Trophoblast cell (in vitro differentiated cells and primary cell): ENCODE data around the gene DENND1A.

ENCODE experiments used
- DNase-seq, 2 donors: peaks; one replicate each; pipeline ENCODE4 v3.0.0-alpha.2; 2016
- H2AFZ ChIP-seq: 2 replicates; pipeline ENCODE4 v1.6.1; 2013; ENCODE audit warnings: low read length, moderate library complexity, mild to moderate bottlenecking; ENCODE audit not compliant: insufficient read depth, poor library complexity
- H2AK5ac ChIP-seq: 2 replicates; pipeline ENCODE4 v1.6.1; 2013; ENCODE audit warnings: mild to moderate bottlenecking, low read length
- H2BK120ac ChIP-seq: 2 replicates; pipeline ENCODE4 v1.6.1; 2013; ENCODE audit warnings: low read length, mild to moderate bottlenecking, moderate library complexity; ENCODE audit not compliant: insufficient read depth, poor library complexity
- H2BK12ac ChIP-seq: 2 replicates; pipeline ENCODE4 v1.6.1; 2013; ENCODE audit warnings: mild to moderate bottlenecking, low read length, moderate library complexity
- H2BK5ac ChIP-seq: 2 replicates; pipeline ENCODE4 v1.6.1; 2013; ENCODE audit warnings: low read length, low read depth, moderate library complexity, mild to moderate bottlenecking; ENCODE audit not compliant: poor library complexity
- H3K14ac ChIP-seq: 2 replicates; pipeline ENCODE4 v1.6.1; 2013; ENCODE audit warnings: mild to moderate bottlenecking, low read length
- H3K18ac ChIP-seq: 2 replicates; pipeline ENCODE4 v1.6.1; 2013; ENCODE audit warnings: mild to moderate bottlenecking, low read length
- H3K23ac ChIP-seq: 2 replicates; pipeline ENCODE4 v1.6.1; 2013; ENCODE audit warnings: low read length
- H3K27ac ChIP-seq: 2 replicates; pipeline ENCODE4 v1.5.1; 2013; ENCODE audit warnings: low read depth, mild to moderate bottlenecking, inconsistent platforms, low read length, moderate library complexity
- H3K27me3 ChIP-seq: 2 replicates; pipeline ENCODE4 v1.6.1; 2013; ENCODE audit warnings: inconsistent platforms, mild to moderate bottlenecking, low read length, moderate library complexity; ENCODE audit not compliant: insufficient read depth
- H3K36me3 ChIP-seq, 2 experiments: 1 replicate in 1 of 2; 2 replicates in 1 of 2; pipeline ENCODE4 v1.6.1; 2013; ENCODE audit warnings: low read length in 2 of 2, mild to moderate bottlenecking in 2 of 2, moderate library complexity in 1 of 2; ENCODE audit not compliant: insufficient read depth in 2 of 2, control insufficient read depth in 1 of 2
- H3K4ac ChIP-seq: 2 replicates; pipeline ENCODE4 v1.6.1; 2013; ENCODE audit warnings: low read depth, mild to moderate bottlenecking, low read length, moderate library complexity
- H3K4me1 ChIP-seq, 2 experiments: 1 replicate in 1 of 2; 2 replicates in 1 of 2; pipeline ENCODE4 v1.6.1; 2013; ENCODE audit warnings: low read length in 2 of 2, mild to moderate bottlenecking in 2 of 2, moderate library complexity in 1 of 2; ENCODE audit not compliant: insufficient read depth in 2 of 2, control insufficient read depth in 1 of 2
- H3K4me2 ChIP-seq: 2 replicates; pipeline ENCODE4 v1.6.1; 2013; ENCODE audit warnings: inconsistent platforms, mild to moderate bottlenecking, low read length, moderate library complexity
- H3K4me3 ChIP-seq: 2 replicates; pipeline ENCODE4 v1.5.1; 2013; ENCODE audit warnings: mild to moderate bottlenecking, low read depth, low read length, inconsistent platforms
- H3K79me1 ChIP-seq: one replicate; pipeline ENCODE4 v1.6.1; 2013; ENCODE audit warnings: low read length
- H3K79me2 ChIP-seq: 2 replicates; pipeline ENCODE4 v1.6.1; 2013; ENCODE audit warnings: low read length, mild to moderate bottlenecking; ENCODE audit not compliant: control insufficient read depth, insufficient read depth, poor library complexity
- H3K9ac ChIP-seq: 2 replicates; pipeline ENCODE4 v1.6.1; 2013; ENCODE audit warnings: mild to moderate bottlenecking, low read length
- H3K9me3 ChIP-seq: 2 replicates; pipeline ENCODE4 v1.6.1; 2013; ENCODE audit warnings: low read depth, mild to moderate bottlenecking, control low read depth, inconsistent platforms, low read length; ENCODE audit not compliant: insufficient read depth
- H4K12ac ChIP-seq: 2 replicates; pipeline ENCODE4 v1.6.1; 2013; ENCODE audit warnings: low read depth, mild to moderate bottlenecking, low read length, moderate library complexity
- H4K8ac ChIP-seq: 2 replicates; pipeline ENCODE4 v1.6.1; 2013; ENCODE audit warnings: low read depth, mild to moderate bottlenecking, low read length, moderate library complexity
- H4K91ac ChIP-seq: one replicate; pipeline ENCODE4 v1.6.1; 2013; ENCODE audit warnings: low read depth, mild to moderate bottlenecking, low read length, moderate library complexity
- WGBS: extraction: QIAGEN DNeasy Blood & Tissue Kit; methylation state at CpG from one replicate; pipeline ENCODE4 v1.1.7; 2013; ENCODE audit warnings: missing lambda C conversion rate; ENCODE audit not compliant: insufficient read length, insufficient coverage; ENCODE audit errors: extremely low coverage; 5-methylcytosine and 5-hydroxymethylcytosine counted together

DENND1A gene

DNA sequence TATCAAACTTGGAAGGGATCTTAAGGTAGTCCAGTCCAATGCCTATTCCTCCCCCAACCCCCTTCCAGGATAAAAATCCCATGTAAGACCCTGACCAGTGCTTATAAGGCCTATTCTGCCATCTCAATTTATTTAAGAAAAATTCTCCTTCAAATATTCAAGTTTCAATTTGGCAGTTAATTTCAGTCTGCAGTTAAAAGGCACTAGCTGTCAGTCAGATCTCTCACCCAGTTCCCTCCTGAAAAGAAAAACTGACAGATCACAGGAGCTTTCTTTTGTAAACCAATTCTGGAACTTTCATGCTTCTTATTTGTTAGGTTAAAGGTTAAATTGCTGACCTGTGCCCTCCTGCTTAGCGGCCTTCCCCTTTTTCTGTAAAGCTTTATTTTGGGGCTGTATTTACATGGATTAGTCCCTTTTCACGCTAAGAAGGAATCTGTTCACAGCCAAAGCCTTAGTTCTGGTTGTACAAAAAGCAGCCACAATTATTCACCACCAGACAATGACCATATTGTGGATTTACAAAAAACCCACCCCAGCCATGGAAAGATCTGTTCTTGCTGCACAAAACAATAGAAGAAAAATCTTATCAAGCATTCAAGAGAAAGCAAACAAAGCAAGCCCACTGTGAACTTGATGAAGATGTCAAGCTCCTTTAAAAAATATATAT is 68.7 kb downstream of the DENND1A start:
- H3K27me3 ChIP-seq, result no peaks in the 10 kb centered on the region
- H3K79me1 ChIP-seq, result no peaks in the 10 kb centered on the region
- no peak overlapping the region for H3K4me3 ChIP-seq
- no peak overlapping the region for H3K18ac ChIP-seq
- H3K27ac ChIP-seq, result no peak overlapping the region
- DNase-seq, result no peak
- H2BK120ac ChIP-seq, result no peak overlapping the region
- H3K4me1 ChIP-seq, result peaks cover 2 to 3% of the 10 kb centered on the region in 2 experiments
- H3K9ac ChIP-seq, result no peak overlapping the region
- H3K4ac ChIP-seq, result no peak overlapping the region
- H3K14ac ChIP-seq, result no peak overlapping the region
- H4K12ac ChIP-seq, result no peak overlapping the region
- H2AK5ac ChIP-seq, result no peak overlapping the region
- no peak overlapping the region for H3K23ac ChIP-seq
- H2AFZ ChIP-seq, result no peak overlapping the region
- no peaks in the 10 kb centered on the region for H3K36me3 ChIP-seq
- H4K8ac ChIP-seq, result no peak overlapping the region
- WGBS, result no CpG with 5 or more reads among the region's 2 CpGs
- H2BK12ac ChIP-seq, result no peak overlapping the region
- no peak overlapping the region for H3K4me2 ChIP-seq
- H4K91ac ChIP-seq, result no peak overlapping the region
- no peak overlapping the region for H2BK5ac ChIP-seq
- no peaks in the 10 kb centered on the region for H3K79me2 ChIP-seq
- no peaks in the 10 kb centered on the region for H3K9me3 ChIP-seq

DNA sequence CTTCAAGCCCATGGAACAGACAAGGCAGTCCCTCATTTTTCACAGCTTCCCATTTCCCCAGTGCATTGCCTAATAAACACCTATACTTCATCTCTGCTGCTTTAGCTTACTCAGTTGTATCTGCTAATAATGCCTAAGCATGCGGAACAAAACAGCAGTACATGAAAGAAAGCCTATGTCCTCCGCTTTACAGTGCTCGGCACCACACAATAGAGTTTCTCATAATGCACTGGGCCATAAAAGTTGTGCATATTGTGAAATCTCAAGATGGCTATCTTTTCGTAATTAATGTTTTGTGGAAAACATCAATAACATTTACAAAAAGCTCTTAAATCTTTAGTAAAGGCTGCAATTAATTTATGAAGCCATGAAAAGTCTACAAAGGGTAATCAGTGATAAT is 69.3 kb downstream of the DENND1A start:
- Histone ChIP-seq H3K9me3 (no peaks in the 10 kb centered on the region), H2BK5ac (no peak overlapping the region), H3K9ac (no peak overlapping the region), H3K79me1 (no peaks in the 10 kb centered on the region), H4K12ac (no peak overlapping the region), H2AK5ac (no peak overlapping the region), H2BK12ac (no peak overlapping the region), H4K8ac (no peak overlapping the region), H3K18ac (no peak overlapping the region), H3K4me3 (no peak overlapping the region), H3K4me1 (peaks cover 2 to 3% of the 10 kb centered on the region in 2 experiments), H3K14ac (no peak overlapping the region), H3K23ac (no peak overlapping the region), H3K36me3 (no peaks in the 10 kb centered on the region), H4K91ac (no peak overlapping the region), H2AFZ (no peak overlapping the region), H3K27ac (no peak overlapping the region), H3K27me3 (no peaks in the 10 kb centered on the region), H3K4me2 (no peak overlapping the region), H3K79me2 (no peaks in the 10 kb centered on the region), H2BK120ac (no peak overlapping the region), H3K4ac (no peak overlapping the region)
- no peak for DNase-seq
- no CpG with 5 or more reads among the region's 4 CpGs for WGBS

DNA sequence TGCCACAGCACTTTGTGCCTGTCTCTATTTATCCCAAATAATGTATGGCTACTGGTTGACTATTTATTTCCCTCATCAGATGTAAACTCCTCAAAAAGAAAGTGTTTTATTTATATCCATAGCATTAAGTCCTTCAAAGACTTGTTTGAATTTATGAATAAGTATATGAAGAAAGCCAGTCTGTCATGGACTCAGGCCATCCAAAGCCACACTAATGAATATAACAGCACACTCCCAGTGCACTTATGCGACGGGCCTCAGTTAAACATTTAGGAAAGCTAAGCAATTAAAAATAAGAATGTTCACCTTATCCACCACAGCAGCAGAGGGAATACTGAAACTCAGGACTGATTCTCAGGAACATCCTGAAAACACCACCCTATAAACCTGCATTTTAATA is 77.5 kb downstream of the DENND1A start:
- WGBS, result no CpG with 5 or more reads among the region's 2 CpGs
- Histone ChIP-seq H3K79me2 (no peaks in the 10 kb centered on the region), H2BK12ac (no peak overlapping the region), H3K36me3 (peaks cover 0 to 2% of the 10 kb centered on the region in 2 experiments), H2BK120ac (no peak overlapping the region), H2AK5ac (no peak overlapping the region), H3K4me1 (no peaks in the 10 kb centered on the region), H3K79me1 (no peaks in the 10 kb centered on the region), H3K27ac (no peak overlapping the region), H3K18ac (no peak overlapping the region), H3K4ac (no peak overlapping the region), H3K9ac (no peak overlapping the region), H3K23ac (no peak overlapping the region), H3K9me3 (peaks cover 3% of the 10 kb centered on the region), H2AFZ (no peak overlapping the region), H4K12ac (no peak overlapping the region), H4K8ac (no peak overlapping the region), H2BK5ac (no peak overlapping the region), H3K14ac (no peak overlapping the region), H3K27me3 (no peaks in the 10 kb centered on the region), H4K91ac (no peak overlapping the region), H3K4me2 (no peak overlapping the region), H3K4me3 (no peak overlapping the region)
- DNase-seq, result no peak

DNA sequence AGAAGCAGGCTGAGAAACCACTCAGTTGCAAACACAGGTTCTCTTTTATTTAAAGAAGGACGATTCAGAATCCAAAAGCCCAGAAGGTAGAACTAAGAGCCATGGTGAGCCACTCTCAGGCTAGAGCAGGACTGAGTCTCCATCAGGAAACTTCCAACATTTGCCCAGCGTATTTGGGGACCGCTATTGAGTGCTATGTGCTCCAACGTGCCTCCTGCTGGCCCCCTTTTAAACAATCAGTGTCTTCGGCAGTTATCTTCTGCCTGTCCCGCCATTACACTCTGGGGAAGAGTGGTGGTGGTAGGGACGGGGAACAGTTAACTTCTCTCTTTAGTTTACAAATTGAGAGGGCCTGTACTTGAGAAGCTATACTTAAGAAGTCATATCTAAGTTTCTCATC is 78.1 kb downstream of the DENND1A start:
- H3K4me3 ChIP-seq, result no peak overlapping the region
- no peak overlapping the region for H2BK120ac ChIP-seq
- H3K36me3 ChIP-seq, result peaks cover 0 to 2% of the 10 kb centered on the region in 2 experiments
- H3K23ac ChIP-seq, result no peak overlapping the region
- no peak overlapping the region for H2AFZ ChIP-seq
- H2AK5ac ChIP-seq, result no peak overlapping the region
- no peaks in the 10 kb centered on the region for H3K27me3 ChIP-seq
- H2BK12ac ChIP-seq, result no peak overlapping the region
- H3K79me2 ChIP-seq, result no peaks in the 10 kb centered on the region
- no peak overlapping the region for H4K91ac ChIP-seq
- no peak overlapping the region for H3K14ac ChIP-seq
- no CpG with 5 or more reads among the region's 7 CpGs for WGBS
- no peak overlapping the region for H4K12ac ChIP-seq
- peaks cover 3% of the 10 kb centered on the region for H3K9me3 ChIP-seq
- no peak overlapping the region for H3K9ac ChIP-seq
- no peak overlapping the region for H3K4ac ChIP-seq
- H2BK5ac ChIP-seq, result no peak overlapping the region
- H3K18ac ChIP-seq, result no peak overlapping the region
- H3K79me1 ChIP-seq, result no peaks in the 10 kb centered on the region
- no peak overlapping the region for H4K8ac ChIP-seq
- no peak overlapping the region for H3K4me2 ChIP-seq
- DNase-seq, result no peak
- H3K4me1 ChIP-seq, result no peaks in the 10 kb centered on the region
- no peak overlapping the region for H3K27ac ChIP-seq
